ENCODE results near the gene IL1RAPL2.

IL1RAPL2 gene

DNA sequence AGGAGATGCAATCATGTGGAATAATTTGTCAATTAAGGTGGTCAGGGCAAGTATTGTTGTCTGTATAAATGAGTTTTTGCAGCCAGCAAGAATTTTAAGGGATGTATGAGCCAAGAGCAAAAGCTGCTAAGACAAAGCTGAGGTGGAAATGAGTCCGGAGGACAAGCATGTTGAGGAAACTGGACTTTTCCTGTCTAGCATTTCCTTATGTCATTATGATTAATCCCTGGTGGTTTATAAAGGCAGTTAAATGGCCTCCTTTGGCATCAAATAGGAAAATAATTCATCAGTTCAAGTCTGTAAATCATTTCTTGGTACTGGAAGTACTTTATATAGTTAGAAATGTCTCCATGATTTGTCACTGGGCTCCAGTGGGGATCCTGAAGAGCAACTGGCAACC lies 716.1 kb downstream of the IL1RAPL2 start:
- DNase-seq = no peak

DNA sequence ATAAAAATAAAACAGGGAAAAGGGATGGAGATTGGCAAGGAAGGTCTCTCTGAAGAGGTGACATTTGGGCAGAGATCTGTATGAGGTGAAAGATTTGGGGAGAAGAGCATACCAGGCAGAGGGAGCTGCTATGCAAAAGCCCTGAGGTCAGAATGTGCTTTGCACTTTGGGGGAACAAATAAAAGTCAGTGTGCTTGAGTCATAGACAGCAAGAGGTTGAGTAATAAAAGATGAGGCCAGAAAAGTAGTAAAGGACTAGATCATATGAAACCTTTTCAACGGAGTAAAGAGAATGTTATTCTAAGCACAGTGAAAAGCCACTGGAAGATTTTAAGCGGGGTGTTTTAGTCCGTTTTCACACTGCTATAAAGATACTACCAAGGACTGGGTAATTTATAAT lies 731.0 kb downstream of the IL1RAPL2 start:
- DNase-seq = no peak

DNA sequence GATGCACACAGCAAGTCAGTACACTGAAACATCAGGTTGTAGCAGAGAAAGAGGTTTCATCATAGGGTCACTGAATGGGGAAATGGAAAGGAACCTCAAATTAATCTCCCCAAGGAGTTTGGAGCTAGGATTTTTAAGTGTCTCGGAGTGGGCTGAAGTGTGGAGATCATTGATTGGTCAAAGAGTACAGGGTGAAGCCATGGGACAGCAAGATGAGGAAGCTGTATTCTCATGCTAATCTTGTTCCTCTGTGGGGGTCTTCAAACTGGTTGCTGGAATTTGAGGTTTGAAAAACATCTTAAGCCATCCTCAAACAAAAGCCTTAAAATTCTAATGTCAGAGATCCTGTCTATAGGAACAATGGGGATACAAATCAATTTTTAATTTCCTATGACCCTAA lies 733.3 kb downstream of the IL1RAPL2 start:
- DNase-seq = no peak

DNA sequence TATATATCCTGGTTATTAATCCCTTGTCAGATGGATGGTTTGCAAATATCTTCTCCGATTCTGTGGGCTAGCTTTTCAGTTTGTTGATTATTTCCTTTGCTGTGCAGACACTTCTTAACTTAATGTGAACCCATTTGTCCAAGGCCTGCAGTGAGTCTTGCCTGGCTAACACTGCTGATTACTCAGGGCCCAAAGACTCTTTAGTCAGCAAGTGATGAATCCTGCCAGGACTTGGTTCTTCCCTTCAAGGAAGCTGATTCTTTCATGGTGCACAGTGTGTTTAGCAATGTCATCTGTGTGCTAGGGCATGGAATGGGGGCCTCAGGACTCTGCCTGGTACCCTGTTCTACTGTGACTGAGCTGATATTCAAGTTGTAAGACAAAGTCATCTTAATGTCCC lies 736.2 kb downstream of the IL1RAPL2 start:
- DNase-seq = no peak

DNA sequence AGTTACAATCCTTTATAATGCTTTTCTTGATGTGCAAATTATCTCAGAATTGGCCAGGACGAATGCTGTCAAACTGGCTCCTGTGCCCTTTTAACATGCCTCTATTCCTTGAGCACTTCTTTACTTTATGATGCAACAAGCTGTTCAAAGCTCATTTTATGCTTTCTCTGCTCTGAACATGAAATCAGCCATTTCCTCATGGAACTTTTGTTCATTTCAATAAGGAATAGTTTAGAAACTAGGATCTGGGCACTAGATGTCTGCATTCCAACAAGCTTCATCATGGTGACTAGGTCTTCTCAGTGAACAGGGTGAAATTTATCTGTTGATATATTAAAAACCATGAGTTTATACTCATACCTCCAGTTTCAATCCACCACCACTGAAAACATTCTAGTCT lies 741.8 kb downstream of the IL1RAPL2 start:
- no peak for DNase-seq

DNA sequence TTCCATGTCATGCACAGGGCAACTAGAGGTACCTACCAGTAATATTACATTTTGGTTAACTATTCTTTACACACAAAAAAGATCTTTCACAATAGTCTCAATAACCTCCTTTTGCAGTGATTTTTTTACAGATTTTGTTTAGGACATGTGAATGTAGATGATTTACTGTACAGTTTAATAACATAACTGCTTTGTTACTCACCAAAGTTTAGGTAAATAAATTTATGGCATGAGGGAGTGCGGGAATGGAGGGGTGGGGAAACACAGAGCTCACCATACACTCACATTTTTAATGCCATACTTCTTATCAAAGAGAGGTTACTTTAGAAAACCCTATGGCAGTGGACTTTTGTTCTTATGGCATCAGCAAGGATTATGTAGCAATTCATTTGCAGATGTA lies 747.6 kb downstream of the IL1RAPL2 start:
- DNase-seq = no peak

DNA sequence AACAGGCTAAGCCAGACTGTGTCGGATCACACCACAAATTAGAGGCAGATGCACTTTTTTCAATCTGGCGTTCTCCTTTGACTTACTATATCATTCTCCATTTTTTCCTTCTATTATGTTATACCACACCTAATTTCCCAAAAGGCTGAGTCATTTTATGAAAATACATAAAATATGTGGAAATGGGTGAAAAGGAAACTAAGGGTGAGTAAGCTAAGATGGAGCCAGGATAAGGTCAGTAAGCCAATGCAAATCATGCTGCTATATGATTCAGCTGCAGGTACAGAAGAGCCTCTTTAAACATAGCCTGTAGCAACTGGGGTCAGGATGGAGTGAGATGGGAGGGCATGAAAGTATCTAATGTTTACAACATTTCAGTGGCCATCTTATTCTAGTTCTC lies 748.5 kb downstream of the IL1RAPL2 start:
- DNase-seq = no peak

DNA sequence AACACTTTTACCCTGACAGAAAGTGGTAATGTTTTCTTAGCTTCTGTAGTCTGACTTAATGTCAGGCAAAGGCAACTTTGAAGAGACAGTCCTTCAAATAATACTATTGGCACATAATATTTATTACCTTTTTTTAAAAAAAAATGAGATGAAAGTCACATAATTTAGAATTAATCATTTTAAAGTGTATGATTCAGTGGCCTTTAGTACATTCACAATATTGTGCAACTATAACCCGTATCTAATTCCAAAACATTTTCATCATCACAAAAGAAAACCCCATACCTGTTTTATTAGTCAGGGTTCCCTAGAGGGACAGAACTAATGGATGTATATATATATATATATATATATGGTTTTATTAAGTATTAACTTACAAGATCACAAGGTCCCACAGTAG lies 749.2 kb downstream of the IL1RAPL2 start:
- DNase-seq = no peak

DNA sequence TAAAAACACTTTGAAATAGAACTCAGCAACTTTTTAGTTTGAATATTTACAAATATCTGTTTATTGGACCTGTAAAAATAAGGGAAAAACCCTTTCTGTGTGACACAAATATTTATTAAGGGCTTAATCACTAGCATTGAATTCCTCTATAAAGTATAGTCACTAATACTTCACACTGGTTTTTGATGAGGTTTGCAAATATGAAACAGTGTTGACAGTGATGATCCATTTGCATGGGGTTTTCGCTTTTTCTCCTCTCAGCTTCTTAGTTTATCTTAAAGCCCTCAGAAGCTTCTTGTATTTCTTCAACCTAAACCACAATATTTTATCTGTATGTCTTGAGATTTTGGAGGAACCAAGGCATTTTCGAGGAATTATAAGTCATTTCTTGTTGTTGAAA lies 751.1 kb downstream of the IL1RAPL2 start:
- no peak for DNase-seq

DNA sequence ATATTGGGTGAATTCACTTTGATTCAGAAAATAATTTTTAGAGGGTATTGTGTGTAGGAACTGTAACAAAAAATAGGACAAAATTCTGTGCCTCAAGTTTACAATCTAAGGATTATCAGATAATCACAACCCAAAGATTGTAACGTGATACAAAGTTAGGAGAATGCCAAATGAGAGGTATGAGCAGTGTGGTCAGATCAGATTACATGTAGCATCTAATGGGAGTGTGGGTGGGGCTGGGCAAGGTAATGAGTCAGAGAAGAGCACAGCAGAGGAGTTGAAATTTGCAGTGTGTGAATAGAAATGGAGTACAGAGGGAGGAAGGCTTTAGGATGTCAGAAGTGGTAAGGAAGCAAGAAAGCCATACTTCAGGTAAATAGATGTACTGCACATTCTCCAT lies 757.9 kb downstream of the IL1RAPL2 start:
- no peak for DNase-seq

DNA sequence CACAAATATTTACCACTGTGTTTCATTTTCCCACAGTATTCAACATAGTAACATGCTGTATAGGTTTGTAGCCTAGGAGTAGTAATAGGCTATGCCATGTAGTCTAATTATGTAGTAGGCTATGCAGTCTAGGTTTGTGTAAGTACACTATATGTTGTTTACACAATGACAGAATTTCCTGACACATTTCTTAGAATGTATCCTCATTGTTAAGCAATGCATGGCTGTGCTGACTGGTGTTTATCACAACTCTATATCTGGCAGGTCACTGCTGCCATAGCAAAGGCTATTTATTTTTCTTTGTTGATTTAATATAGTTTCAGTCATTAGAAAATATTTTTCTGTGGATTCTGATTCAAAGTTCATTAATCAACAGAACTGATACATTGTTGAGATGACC lies 762.8 kb downstream of the IL1RAPL2 start:
- no peak for DNase-seq

DNA sequence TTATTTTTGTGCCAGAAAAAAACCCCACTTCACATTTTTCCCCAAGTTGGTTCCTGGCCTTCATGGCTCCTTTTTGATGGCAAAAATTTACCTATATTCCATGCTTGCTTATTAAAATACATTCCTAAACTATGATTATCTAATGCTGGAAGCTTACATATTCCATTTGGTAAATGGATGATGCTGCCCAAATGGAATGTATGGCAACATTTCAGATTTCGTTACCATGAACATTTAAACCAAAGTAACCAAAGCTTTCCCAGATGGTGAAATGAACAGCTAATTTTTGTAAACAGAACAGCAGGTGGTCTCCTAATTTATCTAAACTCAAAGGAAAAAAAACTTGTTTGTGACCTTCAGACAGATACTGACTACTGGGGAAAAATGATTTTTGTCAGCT lies 765.2 kb downstream of the IL1RAPL2 start:
- no peak for DNase-seq

DNA sequence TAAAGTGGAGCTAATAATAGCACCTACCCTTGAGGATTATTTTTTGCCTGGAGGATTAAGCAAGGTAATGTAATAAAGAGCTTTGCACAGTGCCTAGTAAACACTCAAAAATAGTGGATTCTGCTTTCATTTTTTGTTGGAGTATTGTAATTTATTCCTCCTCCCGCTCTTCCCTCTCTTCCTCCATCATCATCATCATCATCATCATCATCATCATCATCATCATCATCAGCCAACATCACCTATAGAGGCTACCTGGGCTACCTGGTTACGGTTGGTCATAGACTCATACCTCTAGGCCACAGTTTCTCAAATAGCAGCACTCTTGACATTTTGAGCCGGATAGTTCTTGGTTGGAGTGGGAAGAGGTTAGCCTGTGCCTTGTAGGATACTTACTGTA lies 781.4 kb downstream of the IL1RAPL2 start:
- DNase-seq = no peak

DNA sequence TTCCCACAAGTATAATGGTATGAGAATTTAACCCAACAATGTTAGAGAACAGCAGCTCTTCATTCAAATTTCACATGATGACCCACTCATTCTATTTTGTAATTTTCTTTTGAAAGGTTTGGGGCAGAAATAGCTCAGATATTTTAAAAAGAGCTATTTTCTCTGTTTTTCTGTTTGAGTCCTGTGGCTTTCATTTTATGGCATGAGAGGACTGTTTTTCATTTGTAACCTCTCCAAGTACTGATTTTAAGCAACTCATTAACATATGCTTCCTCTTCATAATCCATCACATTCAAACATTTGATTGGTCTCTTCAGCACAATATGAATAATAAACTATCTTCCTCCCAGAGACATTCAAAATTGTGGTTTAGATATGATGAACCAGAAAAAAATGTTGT lies 783.5 kb downstream of the IL1RAPL2 start:
- DNase-seq = no peak

DNA sequence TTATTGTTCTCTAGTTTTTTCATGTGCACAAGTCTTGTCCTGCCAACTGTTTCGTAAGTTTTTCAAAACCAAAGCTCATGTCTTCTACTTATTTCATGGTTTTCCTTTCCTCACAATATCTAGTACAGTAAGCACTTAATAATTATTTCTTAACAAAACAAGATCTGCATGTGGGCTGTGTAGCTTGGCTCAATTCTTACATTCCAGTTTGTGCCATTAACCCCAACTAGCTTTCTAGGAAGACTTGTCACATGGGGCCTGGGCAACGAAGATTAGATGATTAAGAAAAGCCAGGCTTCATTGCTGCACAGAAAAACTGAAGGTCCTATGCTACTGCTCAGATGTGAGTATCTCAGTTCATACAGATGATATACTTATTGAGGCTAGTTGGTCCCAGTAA lies 809.8 kb downstream of the IL1RAPL2 start:
- no peak for DNase-seq

DNA sequence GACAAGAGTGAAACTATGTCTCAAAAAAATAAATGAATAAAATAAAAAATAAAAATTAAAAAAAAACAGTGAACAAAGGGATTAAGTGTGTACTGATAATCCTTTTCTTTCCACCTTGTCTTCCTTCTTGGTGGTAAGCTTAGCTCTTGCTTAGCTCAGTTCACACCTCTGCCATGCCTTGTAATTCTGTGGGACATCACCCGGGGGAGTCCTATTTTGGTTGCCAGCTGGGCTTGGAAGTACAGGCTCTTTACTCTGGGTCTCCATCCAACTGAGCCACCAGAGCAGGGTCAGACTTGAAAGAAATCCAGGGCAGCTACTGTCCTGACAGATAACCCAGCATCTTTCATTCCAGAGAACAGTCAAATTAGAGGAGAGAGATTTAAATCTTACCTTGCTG lies 858.7 kb downstream of the IL1RAPL2 start:
- DNase-seq = no peak

DNA sequence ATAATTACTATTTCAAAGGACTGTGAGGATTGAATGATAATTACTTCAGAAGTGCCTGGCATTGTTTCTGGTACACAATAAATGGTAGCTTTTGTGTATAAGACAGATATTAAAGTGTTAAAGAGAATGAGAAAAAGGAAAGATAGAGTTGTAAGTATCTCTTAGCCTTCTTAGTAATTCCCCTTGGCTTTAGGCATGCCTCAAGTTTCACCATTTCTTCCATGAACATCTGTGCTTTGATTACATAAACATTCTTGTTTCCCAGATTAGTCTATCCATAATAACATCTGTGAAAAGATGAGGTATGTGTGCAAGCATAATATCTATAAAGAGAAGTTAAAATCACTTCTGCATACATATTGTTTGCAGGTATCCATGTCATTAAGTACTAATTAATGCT lies 885.4 kb downstream of the IL1RAPL2 start:
- no peak for DNase-seq

DNA sequence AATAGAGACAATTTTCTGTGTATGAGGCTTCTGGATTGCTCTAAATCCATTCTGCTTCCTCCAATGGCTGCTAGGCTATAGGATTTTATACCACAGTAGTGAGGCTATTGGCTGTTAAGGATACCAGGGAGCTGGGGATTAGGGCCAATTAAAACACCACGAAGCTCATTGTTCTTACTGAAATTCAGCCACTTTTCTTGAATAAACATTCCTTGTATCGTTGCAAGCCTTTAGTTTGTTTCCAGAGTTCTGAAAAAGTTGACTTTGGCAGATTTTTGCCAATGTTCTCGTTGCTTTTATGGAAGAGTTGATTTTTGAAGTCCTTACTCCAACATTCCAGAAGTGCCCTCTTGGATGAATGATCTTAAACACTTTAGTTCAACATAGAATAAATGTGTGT lies 892.8 kb downstream of the IL1RAPL2 start:
- no peak for DNase-seq

DNA sequence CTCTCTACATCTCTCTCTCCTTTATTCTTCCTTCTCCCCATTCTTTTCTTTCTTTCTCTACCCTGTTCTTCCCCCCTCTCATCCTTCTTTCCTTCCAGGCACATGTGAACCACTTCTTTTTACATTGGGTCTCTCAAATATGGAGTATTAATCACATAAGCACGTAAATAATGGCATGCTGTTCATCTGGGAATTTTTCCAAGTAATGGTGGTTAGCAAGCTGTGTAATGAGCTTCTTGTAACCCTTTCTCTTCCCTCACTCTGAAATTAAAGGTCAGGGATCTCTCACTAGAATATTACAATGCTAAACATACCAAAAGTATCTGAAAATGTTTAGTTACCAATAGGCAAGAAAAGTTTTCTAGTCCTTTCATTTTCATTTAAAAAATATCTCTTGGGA lies 894.4 kb downstream of the IL1RAPL2 start:
- no peak for DNase-seq

DNA sequence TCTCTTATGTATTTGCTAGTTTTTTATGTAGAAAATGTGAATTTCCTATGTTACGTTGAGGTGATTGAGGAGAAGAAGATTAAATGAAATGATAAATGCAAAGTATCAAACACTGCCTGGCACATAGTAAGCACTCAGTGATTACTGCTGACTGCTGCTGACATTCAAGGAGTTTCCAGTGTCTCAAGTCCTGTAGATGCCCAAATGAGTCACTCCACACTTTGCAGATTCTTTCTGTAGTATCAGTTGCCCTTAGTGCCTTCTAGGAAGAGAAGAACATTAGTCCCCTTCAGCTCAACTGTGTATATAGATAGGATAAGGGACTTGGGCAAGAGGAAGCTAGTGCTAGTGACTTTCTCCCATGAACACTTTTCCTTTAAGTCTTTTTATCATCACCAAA lies 895.0 kb downstream of the IL1RAPL2 start:
- DNase-seq = no peak

DNA sequence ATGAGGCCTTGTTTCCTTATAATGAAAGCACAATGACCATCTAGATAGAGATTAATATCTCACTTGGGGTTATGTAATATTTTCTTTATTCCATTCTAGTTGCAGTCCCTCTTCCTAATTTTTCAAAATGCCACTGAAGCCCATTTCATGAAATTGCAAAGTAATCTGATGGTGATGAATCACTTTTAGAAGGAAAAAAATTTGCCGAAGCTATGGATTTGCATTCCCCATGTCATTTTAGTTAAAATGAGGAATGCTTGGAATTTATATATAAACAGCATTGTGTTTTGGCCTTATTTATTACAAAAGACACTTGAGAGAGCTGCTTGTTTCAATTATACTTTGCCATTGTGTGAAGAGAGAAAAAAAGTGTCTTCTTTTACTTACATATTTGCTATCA lies 896.2 kb downstream of the IL1RAPL2 start:
- no peak for DNase-seq

DNA sequence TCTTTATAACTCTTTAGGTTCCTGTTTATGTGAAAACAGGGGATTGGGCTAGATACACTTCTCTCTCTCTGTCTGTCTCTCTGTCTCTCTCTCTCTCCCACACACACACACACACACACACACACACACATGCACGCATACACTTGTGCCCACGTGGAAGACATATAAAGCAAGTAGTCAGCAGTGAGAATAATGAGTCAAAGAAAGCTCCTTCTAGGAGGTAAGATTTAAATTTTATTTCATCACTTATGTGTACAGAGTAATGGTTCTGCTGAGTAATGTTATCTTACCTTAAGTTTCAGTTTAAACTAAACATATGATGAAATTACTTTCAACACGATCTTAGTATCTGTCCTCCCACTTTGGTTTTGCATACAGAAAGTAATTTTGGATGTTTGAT lies 897.5 kb downstream of the IL1RAPL2 start:
- DNase-seq = no peak

DNA sequence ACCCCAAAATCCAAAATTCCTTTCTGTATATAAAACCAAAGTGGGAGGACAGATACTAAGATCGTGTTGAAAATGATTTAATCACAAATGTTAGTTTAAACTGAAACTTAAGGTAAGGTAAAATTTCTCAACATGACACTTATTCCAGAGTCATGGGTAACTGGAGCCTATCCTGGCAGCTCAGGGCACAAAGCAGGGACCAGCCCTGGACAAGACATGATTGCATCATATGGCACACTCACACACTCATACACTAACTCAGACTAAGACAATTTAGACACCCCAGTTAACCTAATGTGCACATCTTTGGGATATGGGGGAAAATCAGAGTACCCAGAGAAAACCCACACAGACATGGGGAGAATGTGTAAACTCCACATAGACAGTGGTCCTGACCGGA lies 898.6 kb downstream of the IL1RAPL2 start:
- no peak for DNase-seq

DNA sequence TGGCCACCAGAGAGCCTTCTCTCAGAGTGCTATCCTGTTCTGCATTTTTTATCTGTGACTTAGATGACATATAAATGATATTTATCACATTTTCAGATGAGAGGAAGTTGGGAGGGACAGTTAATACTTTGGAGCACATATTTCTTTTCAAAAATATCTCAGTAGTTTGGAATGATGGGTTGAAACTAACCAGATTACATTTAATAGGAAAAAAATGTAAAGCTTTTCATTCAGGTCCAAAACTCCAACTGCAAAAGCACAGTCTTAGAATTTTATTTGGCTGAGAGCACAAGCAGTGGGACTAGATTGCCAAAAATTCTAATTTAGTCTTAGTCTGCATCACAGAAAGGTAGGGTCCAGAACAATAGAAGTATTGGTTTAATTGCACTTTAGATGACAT lies 902.7 kb downstream of the IL1RAPL2 start:
- DNase-seq = no peak

DNA sequence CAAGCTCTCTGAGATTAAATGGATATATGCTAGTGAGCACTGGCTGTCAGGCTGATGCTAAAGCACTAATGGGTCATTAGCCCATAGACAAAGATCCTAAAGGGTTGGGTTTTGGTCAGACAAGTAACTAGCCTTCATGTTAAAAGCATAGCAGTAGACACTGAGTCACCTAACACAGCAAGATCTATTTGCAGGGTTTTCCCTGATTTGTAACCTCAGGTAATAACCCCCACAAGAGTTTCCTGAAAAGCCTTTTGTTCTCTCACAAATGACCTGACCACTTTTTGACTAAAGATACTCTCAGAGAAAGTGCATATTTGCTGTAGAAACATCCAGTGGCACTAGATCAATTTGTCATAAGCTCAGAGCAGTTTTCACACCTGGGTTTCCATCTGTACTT lies 905.6 kb downstream of the IL1RAPL2 start:
- no peak for DNase-seq

DNA sequence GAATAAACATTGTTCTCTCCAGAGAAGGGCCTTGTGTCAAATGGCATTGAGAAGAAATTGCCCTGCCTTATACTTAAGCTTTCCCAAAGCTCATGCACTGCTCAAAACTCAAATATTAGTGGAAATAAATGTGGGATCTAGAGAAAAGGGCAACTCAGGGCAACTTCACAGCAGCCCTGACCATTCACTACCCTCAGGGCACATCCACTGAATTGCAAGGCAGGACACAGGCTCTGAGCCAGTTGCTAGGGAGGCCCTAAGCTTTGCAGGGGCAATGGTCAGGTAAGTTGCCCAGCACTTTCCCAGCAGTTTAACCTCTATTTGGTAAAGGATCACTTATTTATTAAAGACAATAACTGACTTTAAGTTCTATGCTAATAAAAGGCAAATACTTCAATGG lies 909.8 kb downstream of the IL1RAPL2 start:
- DNase-seq = no peak
